Uterus (tissue), 2 donors: Measurements from ENCODE around the gene CFAP300.

Experiments used
- POLR2A ChIP-seq, 2 donors: fragments of 450-650 bp; IDR thresholded peaks; one replicate each; pipeline ENCODE4 v1.6.1; 2016; ENCODE audit warnings: antibody characterized with exemption in 2 of 2, mild to moderate bottlenecking in 1 of 2, moderate library complexity in 1 of 2
- TF ChIP-seq, protein P1 (sequence below), 4 experiments: fragments of 200-600 bp in 2 of 4; fragments of 450-650 bp in 2 of 4; sonication (generic) in 2 of 4; IDR thresholded peaks; one replicate each; pipeline ENCODE4 v1.5.1; 2016 to 2019; ENCODE audit warnings: antibody characterized with exemption in 4 of 4, mild to moderate bottlenecking in 2 of 4, moderate library complexity in 1 of 4

DNA sequence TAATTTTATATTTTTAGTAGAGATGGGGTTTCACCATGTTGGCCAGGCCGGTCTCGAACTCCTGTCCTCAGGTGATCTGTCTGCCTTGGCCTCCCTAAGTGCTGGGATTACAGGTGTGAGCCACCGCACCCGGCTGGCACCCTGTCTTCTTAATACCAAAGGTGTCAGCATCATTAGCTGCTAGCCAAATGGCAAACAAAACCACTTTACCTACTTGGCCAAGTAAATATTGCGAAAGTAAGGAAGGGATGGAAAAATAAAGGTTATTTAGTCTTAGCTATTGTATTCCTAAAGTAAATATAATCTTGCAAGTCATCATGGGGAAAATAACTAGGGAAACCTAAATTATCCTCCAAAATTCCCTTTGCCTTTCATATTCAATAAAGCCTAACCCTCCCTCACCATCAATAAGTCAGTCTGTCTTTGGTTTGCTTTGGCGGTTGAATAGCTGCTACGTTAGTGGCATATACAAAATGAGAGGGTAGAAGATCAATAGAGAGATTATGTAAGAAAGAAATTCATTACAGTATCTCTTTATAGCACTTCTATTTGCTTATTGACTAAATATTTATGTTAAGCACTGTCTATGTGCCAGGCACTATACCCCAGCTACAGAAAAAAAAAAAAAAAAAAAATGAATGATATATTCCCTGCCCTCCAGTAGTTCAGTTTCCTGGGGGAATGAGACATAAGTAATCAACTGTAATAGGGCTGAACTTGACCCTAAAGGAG is 40.2 kb upstream of the CFAP300 start:
- TF ChIP-seq, protein P1, sequence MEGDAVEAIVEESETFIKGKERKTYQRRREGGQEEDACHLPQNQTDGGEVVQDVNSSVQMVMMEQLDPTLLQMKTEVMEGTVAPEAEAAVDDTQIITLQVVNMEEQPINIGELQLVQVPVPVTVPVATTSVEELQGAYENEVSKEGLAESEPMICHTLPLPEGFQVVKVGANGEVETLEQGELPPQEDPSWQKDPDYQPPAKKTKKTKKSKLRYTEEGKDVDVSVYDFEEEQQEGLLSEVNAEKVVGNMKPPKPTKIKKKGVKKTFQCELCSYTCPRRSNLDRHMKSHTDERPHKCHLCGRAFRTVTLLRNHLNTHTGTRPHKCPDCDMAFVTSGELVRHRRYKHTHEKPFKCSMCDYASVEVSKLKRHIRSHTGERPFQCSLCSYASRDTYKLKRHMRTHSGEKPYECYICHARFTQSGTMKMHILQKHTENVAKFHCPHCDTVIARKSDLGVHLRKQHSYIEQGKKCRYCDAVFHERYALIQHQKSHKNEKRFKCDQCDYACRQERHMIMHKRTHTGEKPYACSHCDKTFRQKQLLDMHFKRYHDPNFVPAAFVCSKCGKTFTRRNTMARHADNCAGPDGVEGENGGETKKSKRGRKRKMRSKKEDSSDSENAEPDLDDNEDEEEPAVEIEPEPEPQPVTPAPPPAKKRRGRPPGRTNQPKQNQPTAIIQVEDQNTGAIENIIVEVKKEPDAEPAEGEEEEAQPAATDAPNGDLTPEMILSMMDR (IDR thresholded peaks at IDR 0.05), result no peak
- no peak for TF ChIP-seq POLR2A (IDR thresholded peaks at IDR 0.05)
